ENCODE data around the gene OR13C4. TPM values are rescaled to one million over a fixed set of nuclear protein-coding genes. Genes with fewer than 3 reads are reported as not detected.

Gene OR13C4
- total RNA-seq = not detected in 2 replicates

DNA sequence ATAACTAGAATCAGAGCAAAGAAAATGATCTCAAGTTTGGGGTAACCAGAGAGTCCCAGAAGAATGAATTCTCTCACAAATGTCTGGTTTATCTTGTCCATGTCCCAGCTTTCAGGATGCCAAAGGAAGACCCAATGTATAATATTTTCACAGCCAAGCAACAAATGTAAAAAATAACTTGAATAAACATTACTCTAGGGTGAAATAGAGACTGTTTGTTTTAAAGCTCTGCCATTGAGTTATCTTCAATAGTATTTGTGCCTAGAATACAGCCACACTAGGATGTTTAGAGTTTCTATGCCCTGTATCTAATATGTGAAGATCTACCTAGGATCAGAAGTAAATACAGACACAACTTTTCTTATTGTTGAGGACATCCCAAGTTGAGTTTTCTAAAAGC lies at the start of gene OR13C4:
TSS of gene OR13C4 (minus strand) at position 101 of the 400 bp plus-strand sequence. CDS start at position 101, 0 bp downstream.

GRCh38 chr9:104568868-104569267 lies 41.9 kb upstream of the OR13C4 start, which contains the start of gene OR13C8:
Gene OR13C8 (plus strand): TSS chr9:104569168. CDS start chr9:104569168, 0 bp downstream.

DNA sequence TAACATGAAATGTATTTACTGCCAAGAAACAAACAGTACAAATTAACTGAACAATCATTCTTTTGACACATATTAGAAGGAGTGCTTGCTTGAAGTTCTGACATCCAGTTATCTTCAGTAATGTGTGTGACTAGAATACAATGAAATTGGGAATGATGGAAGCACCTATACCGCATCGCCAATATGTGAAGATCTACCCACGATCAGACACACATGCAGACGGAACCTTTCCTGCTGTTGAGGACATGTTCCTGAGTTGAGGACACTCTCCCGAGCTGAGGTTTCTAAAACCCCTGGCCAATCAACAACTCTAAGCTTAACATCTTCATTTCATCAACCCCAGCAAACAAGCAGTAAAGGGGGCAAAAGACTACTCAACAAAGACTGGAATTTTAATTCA lies 9.7 kb upstream of the OR13C4 start, which contains the start of gene OR13C3:
TSS of gene OR13C3 (minus strand) at position 101 of the 400 bp plus-strand sequence. CDS start 133 bp downstream, outside the sequence.

GRCh38 chr9:104503963-104504362 lies 23.0 kb downstream of the OR13C4 start, which contains the start of gene OR13F1:
Gene OR13F1 (plus strand): TSS chr9:104504263. CDS start chr9:104504263, 0 bp downstream.

Other genes starting within 250 kb of the OR13C4 start
- gene OR13F1, start 22.9 kb downstream of the OR13C4 start, total RNA-seq = not detected in 2 replicates
- not detected in 2 replicates for gene OR13C3, start 9.6 kb upstream of the OR13C4 start, total RNA-seq
- gene OR13C8, start 42.0 kb upstream of the OR13C4 start, total RNA-seq = not detected in 2 replicates
- gene OR13C5, start 72.2 kb upstream of the OR13C4 start, total RNA-seq = not detected in 2 replicates
- gene OR13C2, start 78.4 kb upstream of the OR13C4 start, total RNA-seq = not detected in 2 replicates
- not detected in 2 replicates for gene OR13C9, start 91.0 kb upstream of the OR13C4 start, total RNA-seq
- not detected in 2 replicates for gene OR13D1, start 167.3 kb upstream of the OR13C4 start, total RNA-seq
- gene NIPSNAP3A, start 220.5 kb upstream of the OR13C4 start, total RNA-seq = 33.1 and 35.9 TPM in 2 replicates
- 0.66 and 2.2 TPM in 2 replicates for gene NIPSNAP3B, start 236.9 kb upstream of the OR13C4 start, total RNA-seq